Fibroblast of mammary gland (primary cell): ENCODE data around the gene ATP13A4.
A peak's percentile ranks its signal among the peaks of the same experiment; 100 is the strongest.

Experiments used
- DNase-seq: peaks from one replicate; pipeline ENCODE4 v3.0.0-alpha.2; 2010; ENCODE audit warnings: low read depth
- H3K4me3 ChIP-seq: 2 replicates; pipeline ENCODE4 v1.5.1; 2011; ENCODE audit warnings: low read depth, mild to moderate bottlenecking, low read length, moderate library complexity; ENCODE audit not compliant: control insufficient read depth
- CTCF ChIP-seq: conservative IDR thresholded peaks from 2 replicates; pipeline ENCODE4 v1.5.1; 2011; ENCODE audit warnings: low read depth, low read length, inconsistent platforms; ENCODE audit not compliant: control insufficient read depth, insufficient read depth

Gene ATP13A4

DNA sequence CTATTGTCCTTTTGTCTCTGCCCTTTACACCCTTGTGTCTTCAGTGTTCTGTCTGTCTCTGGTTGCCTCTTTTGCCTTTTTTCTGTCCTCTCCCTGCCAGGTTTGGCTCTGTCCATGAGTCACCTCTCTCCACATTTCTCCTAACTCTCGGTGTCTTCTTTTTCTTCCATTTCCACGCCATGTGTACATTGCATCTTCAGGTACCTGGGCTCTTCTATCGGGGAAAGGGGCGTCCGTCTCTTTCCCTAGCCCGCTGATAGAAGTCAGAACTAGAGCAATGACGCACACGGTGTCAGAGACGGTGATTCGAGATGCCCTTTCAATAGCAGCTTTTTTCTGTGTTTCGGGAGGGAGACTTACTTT, 39.0 kb upstream of the ATP13A4 start:
- peak; percentile 43 for DNase-seq
- TF ChIP-seq CTCF, result no peak
- H3K4me3 ChIP-seq, result peak overlapping the region; percentile 98

DNA sequence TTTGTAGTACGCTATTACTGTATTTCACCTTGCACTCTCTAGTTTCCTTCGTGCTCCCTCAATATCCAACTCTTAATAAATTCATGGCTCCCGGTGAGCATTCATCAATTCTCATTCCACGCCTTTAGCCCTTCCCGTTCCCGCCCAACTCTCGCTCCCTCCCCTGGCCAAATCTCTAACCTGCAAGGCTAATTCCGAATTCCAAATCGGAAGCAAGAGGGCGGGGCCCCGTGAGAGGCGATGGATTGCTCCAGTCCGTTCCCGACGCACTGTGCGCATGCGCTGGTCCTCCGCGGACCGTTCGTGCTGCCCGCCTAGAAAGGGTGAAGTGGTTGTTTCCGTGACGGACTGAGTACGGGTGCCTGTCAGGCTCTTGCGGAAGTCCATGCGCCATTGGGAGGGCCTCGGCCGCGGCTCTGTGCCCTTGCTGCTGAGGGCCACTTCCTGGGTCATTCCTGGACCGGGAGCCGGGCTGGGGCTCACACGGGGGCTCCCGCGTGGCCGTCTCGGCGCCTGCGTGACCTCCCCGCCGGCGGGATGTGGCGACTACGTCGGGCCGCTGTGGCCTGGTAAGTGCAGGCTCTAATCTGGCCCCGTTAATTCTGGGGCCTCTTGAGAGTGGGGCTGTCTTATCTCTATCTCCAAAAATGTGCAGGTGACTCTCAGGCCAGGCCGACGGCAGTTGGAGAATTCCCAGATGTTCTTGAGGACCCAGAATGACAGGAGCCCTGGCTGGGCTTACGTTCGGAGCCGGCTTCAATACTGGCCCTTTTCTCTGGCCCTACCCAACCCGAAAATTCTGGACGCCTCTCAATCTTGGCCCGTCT, 38.4 kb upstream of the ATP13A4 start, which contains the start of gene OPA1:
OPA1 (plus strand) TSS at position 368 of the 827 bp plus-strand sequence; CDS start at position 538, 170 bp downstream.
- peak; percentile 99 for DNase-seq
- peak; percentile 4 for TF ChIP-seq CTCF
- peak within 1 kb of the TSS; percentile 98 for H3K4me3 ChIP-seq

DNA sequence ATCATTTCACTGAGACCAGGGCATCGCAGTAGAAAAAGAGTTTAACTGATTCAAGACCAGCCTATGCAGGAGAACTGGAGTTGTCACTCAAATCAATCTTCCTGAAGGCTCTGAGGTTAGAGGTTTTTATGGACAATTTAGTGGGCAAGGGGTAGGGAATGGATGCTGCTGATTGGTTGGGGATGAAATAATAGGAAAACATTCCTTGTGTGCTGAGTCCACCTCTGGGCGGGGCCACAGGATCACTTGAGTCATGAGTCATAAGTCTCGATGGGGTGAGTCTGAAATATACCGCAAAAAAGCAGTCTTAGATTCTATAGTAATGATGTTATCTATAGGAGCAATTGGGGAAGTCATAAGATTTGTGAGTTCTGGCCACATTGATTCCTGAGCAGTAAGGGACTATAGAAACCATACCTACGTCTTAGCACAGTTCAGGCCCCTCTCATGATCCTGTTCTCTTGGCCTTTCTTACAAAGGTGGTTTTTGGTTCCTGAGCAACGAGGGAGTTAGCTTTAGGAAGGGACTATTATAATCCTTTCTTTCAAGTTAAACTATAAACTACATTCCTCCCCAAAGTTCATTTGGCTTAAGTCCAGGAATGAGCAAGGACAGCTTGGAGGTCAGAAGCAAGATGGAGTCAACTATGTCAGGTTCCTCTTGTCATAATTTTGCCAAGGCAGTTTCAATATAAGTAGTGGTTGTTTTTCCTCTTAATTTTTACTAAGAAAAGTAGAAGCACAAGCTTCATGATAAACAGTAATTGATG, 35.6 kb upstream of the ATP13A4 start:
- no peak overlapping the region for H3K4me3 ChIP-seq
- TF ChIP-seq CTCF, result no peak
- peak; percentile 76 for DNase-seq

DNA sequence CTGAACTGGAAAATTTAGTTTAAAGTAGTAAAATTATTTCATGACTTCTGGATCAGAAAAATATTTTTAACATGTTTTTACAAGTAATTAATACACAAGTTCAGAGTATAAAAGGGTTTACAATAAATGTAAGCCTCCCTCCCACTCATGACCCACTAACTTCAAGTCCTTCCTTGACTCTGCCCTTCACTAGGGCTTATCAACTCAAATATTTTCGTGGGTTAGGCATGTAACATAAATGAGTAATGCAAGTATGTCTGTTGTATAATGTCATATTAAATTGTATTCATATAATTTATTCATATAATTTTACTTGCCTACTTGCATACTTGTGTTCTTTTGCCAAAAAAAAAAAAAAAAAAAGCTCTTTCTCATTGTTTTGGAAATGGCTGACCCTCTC, 34.9 kb upstream of the ATP13A4 start:
- DNase-seq, result no peak
- no peak overlapping the region for H3K4me3 ChIP-seq
- TF ChIP-seq CTCF, result no peak

DNA sequence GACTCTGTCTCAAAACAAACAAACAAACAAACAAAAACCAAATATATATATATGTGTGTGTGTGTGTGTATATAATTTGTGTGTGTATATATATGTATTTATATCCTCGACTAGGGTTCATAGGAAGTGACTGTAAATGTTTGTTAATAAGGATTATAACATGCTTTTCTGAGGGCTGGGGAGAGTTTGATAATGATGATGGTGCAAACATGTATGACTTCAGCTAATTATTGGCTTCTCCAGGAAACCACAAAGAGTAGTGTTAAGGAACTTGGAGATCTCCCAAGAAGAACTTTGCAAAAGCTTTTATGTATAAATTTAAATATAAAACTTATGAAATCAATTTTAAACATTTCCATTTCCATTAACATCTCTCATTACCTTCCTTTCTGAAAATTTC, 34.4 kb upstream of the ATP13A4 start:
- no peak for DNase-seq
- no peak for TF ChIP-seq CTCF
- no peak overlapping the region for H3K4me3 ChIP-seq

DNA sequence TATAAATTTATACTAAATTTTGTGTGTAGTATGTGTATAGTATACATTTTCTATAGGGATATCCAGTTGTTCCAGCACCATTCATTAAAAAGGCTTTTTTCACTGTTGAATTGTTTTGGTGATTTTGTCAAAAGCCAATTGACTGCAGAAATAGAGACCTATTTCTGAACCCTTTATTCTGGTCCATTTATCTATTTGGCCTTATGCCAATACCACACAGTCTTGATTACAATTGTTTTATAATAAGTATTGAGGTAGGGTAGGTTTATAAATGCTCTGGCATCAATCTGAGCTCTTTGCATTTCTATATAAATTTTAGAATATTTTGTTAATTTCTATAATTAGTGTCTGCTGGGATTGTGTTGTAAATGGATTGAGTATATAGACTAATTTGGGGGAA, 31.8 kb upstream of the ATP13A4 start:
- no peak for TF ChIP-seq CTCF
- no peak for DNase-seq
- no peak overlapping the region for H3K4me3 ChIP-seq
